Measurements from ENCODE around the gene CSNK2B. TPM values are rescaled to one million over a fixed set of nuclear protein-coding genes. Genes with fewer than 3 reads are reported as not detected.

The CSNK2B gene
- polyA plus RNA-seq, 2 of the 4 experiments (the other 2 are of a cell fraction): 41.8 to 141 TPM

DNA sequence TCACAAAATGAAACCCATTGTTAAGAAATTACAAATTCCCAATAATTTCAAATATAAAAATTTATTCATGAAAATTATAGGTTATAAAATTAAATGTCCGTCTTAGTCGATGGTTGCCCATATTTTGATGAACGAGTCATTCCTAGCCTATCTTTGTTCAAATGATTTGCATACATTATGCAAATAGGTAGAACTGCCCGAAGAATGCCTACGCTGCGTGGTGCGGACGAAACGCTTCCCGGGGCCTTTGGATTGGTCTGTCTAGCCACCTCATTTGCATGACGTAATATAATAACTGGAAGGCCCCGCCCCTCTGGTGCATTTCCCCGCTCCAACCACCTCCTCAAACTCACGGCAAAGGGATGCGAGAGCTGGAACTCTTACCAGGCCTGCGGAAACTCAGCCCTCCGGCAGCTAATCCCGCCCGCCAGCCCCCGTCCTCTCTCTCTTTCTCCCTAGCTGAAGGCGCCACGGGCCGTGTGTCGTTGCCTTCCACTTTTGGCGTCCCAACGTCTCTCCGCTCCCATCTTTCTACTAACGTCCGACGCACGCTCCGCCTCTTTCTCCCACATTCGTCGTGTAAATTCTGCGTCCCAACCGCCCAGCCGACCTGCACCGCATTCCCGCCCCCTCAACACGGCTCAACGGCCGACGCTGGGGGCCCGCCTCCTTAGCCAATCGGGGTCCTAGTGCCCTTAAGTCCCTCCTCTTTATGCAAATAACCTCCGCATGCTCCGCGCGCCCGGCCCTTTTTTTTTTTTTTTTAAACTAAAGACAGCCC lies 45.9 kb upstream of the CSNK2B start (continued):
- no peak for TF ChIP-seq CEBPB (IDR thresholded peaks at IDR 0.05)
- no peak for TF ChIP-seq RCOR1 (IDR thresholded peaks at IDR 0.05; ENCODE audit: low read depth, low read length)
- TF ChIP-seq RAD21 (conservative IDR thresholded peaks at IDR 0.05 in 1 of 2, IDR thresholded peaks at IDR 0.05 in 1 of 2): no peak
- TF ChIP-seq, protein P1, sequence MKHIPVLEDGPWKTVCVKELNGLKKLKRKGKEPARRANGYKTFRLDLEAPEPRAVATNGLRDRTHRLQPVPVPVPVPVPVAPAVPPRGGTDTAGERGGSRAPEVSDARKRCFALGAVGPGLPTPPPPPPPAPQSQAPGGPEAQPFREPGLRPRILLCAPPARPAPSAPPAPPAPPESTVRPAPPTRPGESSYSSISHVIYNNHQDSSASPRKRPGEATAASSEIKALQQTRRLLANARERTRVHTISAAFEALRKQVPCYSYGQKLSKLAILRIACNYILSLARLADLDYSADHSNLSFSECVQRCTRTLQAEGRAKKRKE (CRISPR knock-in tag; IDR thresholded peaks at IDR 0.05; ENCODE audit: low read depth): no peak

DNA sequence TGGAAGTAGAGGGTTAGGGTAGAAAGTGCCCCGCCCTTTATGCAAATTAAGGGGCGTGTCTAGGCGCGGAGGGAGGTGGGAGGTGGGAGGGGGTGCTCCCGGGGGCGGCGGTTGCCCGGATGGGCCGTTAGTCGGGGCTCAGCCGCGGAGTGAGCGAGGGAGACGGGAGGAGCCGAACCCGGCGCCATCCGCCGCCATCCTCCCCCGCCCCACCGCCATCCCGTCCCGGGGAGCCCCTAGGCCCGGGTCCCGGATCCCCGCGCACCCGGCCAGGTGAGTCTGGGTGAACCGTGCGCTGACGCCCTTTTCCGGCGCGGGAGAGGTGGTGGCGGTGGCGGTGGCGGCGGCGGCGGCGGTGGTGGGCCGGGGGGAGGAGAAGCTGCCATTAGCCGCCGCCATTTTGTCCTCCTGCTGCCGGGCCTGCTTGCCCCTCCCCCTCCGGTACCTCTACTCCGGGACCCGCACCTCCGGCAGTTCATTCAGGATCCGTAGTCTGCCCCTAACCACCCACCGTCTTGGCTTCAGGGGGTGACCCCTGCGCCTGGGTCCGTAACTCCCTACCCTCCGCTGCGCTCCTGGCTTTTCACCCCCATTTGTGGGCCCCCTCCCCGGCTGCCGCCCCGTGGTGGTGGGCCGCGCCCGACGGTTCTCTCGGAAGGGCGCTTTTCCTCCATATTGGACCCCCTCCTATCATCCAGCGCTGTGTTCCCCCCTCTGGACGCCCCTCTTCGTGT lies 45.1 kb upstream of the CSNK2B start, which contains the start of gene PRRC2A:
Gene PRRC2A (plus strand): TSS at position 130 of the 734 bp plus-strand sequence. CDS start 2,075 bp downstream, outside the sequence.
- FAIRE-seq (no peak), ATAC-seq (peak; percentile 83 to 86), DNase-seq (ENCODE audit: low read depth in 1 of 2, low spot score in 1 of 2) (peak in 1 of 2 experiments; percentile 76)
- H3K4me3 ChIP-seq: peak within 1 kb of the TSS; percentile 81
- peaks cover 15% of the 10 kb centered on the region for H3K4me1 ChIP-seq
- POLR2A ChIA-PET: interaction anchor here (0.7 to 1.7 kb wide), 4 partner anchors 14 to 80 kb away, joined by 3 to 8 read pairs (median 6); partner anchors contain the start of genes DDX39B and NFKBIL1
- H3K27ac ChIP-seq: peak within 1 kb of the TSS; percentile 99
- no peaks in the 10 kb centered on the region for H3K9me3 ChIP-seq
- WGBS (ENCODE audit: missing lambda C conversion rate): under 1% methylated on average over 22 of the region's 67 CpGs
- H3K4me2 ChIP-seq: peak within 1 kb of the TSS; percentile 99
- CTCF ChIA-PET: interaction anchor here (0.6 to 1.4 kb wide), 2 partner anchors 152 to 349 kb away, joined by 3 read pairs; no protein-coding TSS in a partner anchor
- no peak for TF ChIP-seq RCOR1 (IDR thresholded peaks at IDR 0.05; ENCODE audit: low read depth, low read length)
- TF ChIP-seq PHF8 (IDR thresholded peaks at IDR 0.05; ENCODE audit: borderline replicate concordance, low read depth): peak; percentile 19; the same call in 1 of the 2 replicates
- peak; percentile 60 for TF ChIP-seq POLR2A (IDR thresholded peaks at IDR 0.05; ENCODE audit: low read length)
- TF ChIP-seq MYC (IDR thresholded peaks at IDR 0.05; ENCODE audit: borderline replicate concordance, low read length): peak; percentile 37; the same call in 1 of the 2 replicates
- no peak for TF ChIP-seq KDM1A (IDR thresholded peaks at IDR 0.05; ENCODE audit: low read depth)
- no peak for TF ChIP-seq EP300 (IDR thresholded peaks at IDR 0.05)
- no peak for TF ChIP-seq TP53 (CRISPR knock-in tag; IDR thresholded peaks at IDR 0.05)
- peak; percentile 86 to 91; a peak in 4 of 5 replicates for TF ChIP-seq JUN (IDR thresholded peaks at IDR 0.05)
- no peak for TF ChIP-seq SREBF2 (IDR thresholded peaks at IDR 0.05)
- TF ChIP-seq, protein P2, sequence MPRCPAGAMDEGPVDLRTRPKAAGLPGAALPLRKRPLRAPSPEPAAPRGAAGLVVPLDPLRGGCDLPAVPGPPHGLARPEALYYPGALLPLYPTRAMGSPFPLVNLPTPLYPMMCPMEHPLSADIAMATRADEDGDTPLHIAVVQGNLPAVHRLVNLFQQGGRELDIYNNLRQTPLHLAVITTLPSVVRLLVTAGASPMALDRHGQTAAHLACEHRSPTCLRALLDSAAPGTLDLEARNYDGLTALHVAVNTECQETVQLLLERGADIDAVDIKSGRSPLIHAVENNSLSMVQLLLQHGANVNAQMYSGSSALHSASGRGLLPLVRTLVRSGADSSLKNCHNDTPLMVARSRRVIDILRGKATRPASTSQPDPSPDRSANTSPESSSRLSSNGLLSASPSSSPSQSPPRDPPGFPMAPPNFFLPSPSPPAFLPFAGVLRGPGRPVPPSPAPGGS (IDR thresholded peaks at IDR 0.05): no peak
- TF ChIP-seq, protein P3, sequence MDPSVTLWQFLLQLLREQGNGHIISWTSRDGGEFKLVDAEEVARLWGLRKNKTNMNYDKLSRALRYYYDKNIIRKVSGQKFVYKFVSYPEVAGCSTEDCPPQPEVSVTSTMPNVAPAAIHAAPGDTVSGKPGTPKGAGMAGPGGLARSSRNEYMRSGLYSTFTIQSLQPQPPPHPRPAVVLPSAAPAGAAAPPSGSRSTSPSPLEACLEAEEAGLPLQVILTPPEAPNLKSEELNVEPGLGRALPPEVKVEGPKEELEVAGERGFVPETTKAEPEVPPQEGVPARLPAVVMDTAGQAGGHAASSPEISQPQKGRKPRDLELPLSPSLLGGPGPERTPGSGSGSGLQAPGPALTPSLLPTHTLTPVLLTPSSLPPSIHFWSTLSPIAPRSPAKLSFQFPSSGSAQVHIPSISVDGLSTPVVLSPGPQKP (IDR thresholded peaks at IDR 0.05; ENCODE audit: low read depth, low read length): no peak
- no peak for TF ChIP-seq CBX8 (IDR thresholded peaks at IDR 0.05)
- TF ChIP-seq FOSL2 (IDR thresholded peaks at IDR 0.05): no peak
- no peak for TF ChIP-seq FOSL2 (CRISPR knock-in tag; IDR thresholded peaks at IDR 0.05)
- TF ChIP-seq MAZ (IDR thresholded peaks at IDR 0.05; ENCODE audit: borderline replicate concordance, low read depth, low read length): peak; percentile 98
- TF ChIP-seq HDAC2 (IDR thresholded peaks at IDR 0.05): no peak
- no peak for TF ChIP-seq TFCP2L1 (CRISPR knock-in tag; IDR thresholded peaks at IDR 0.05)
- TF ChIP-seq HEYL (CRISPR knock-in tag; IDR thresholded peaks at IDR 0.05): no peak
- no peak for TF ChIP-seq HOXA7 (CRISPR knock-in tag; IDR thresholded peaks at IDR 0.05)
- TF ChIP-seq, protein P4, sequence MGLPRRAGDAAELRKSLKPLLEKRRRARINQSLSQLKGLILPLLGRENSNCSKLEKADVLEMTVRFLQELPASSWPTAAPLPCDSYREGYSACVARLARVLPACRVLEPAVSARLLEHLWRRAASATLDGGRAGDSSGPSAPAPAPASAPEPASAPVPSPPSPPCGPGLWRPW (IDR thresholded peaks at IDR 0.05): no peak
- no peak for TF ChIP-seq ESRRA (IDR thresholded peaks at IDR 0.05; ENCODE audit: borderline replicate concordance, low read length)
- TF ChIP-seq CBX2 (IDR thresholded peaks at IDR 0.05; ENCODE audit: borderline replicate concordance, low read depth): no peak
- TF ChIP-seq RAD21 (conservative IDR thresholded peaks at IDR 0.05 in 1 of 2, IDR thresholded peaks at IDR 0.05 in 1 of 2): no peak
- TF ChIP-seq RFX5 (IDR thresholded peaks at IDR 0.05): no peak
- TF ChIP-seq, protein P1 (CRISPR knock-in tag; IDR thresholded peaks at IDR 0.05; ENCODE audit: low read depth): no peak
- TF ChIP-seq RNF2 (IDR thresholded peaks at IDR 0.05; ENCODE audit: borderline replicate concordance, low read depth): no peak
- TF ChIP-seq, protein P5, sequence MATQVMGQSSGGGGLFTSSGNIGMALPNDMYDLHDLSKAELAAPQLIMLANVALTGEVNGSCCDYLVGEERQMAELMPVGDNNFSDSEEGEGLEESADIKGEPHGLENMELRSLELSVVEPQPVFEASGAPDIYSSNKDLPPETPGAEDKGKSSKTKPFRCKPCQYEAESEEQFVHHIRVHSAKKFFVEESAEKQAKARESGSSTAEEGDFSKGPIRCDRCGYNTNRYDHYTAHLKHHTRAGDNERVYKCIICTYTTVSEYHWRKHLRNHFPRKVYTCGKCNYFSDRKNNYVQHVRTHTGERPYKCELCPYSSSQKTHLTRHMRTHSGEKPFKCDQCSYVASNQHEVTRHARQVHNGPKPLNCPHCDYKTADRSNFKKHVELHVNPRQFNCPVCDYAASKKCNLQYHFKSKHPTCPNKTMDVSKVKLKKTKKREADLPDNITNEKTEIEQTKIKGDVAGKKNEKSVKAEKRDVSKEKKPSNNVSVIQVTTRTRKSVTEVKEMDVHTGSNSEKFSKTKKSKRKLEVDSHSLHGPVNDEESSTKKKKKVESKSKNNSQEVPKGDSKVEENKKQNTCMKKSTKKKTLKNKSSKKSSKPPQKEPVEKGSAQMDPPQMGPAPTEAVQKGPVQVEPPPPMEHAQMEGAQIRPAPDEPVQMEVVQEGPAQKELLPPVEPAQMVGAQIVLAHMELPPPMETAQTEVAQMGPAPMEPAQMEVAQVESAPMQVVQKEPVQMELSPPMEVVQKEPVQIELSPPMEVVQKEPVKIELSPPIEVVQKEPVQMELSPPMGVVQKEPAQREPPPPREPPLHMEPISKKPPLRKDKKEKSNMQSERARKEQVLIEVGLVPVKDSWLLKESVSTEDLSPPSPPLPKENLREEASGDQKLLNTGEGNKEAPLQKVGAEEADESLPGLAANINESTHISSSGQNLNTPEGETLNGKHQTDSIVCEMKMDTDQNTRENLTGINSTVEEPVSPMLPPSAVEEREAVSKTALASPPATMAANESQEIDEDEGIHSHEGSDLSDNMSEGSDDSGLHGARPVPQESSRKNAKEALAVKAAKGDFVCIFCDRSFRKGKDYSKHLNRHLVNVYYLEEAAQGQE (IDR thresholded peaks at IDR 0.05): no peak
- TF ChIP-seq ZC3H11A (IDR thresholded peaks at IDR 0.05): no peak
